ENCODE measurements around the gene MCFD2.
"Not testable (repeated sequence)": the region's sequence is repeated elsewhere in the genome, so short reads cannot be mapped to it uniquely, and the experiment has no call there.

Gene MCFD2

GRCh38 chr2:46909150-46909549 is 6.5 kb downstream of the MCFD2 start:
- Histone ChIP-seq H3K4me3 (ENCODE audit: insufficient read depth in 1 of 2, low read depth in 1 of 2, low read length in 2 of 2) (no peak overlapping the region), H3K27ac (ENCODE audit: low read length, poor library complexity, severe bottlenecking) (peak overlapping the region; percentile 76), H2BK12ac (ENCODE audit: low read length in 2 of 2) (no peak overlapping the region), H2BK5ac (ENCODE audit: low read depth, low read length, poor library complexity, severe bottlenecking) (no peak overlapping the region), H2BK15ac (ENCODE audit: low read depth, poor library complexity, severe bottlenecking) (no peak overlapping the region), H3K9me3 (ENCODE audit: control insufficient read depth, low read length) (no peaks in the 10 kb centered on the region), H3K14ac (ENCODE audit: low read length in 2 of 2) (no peak overlapping the region), H3K18ac (ENCODE audit: low read depth in 1 of 2, low read length in 2 of 2) (no peak overlapping the region), H3K23ac (ENCODE audit: low read length in 2 of 2) (no peak overlapping the region), H3K27me3 (ENCODE audit: control insufficient read depth in 1 of 2, insufficient read depth in 1 of 2, low read length in 2 of 2) (no peaks in the 10 kb centered on the region), H3K4me2 (ENCODE audit: low read length, poor library complexity, severe bottlenecking) (no peak overlapping the region), H3K9ac (ENCODE audit: low read length) (peak overlapping the region; percentile 44), H2BK120ac (ENCODE audit: low read depth, low read length) (no peak overlapping the region), H4K91ac (ENCODE audit: low read length) (no peak overlapping the region), H3K36me3 (ENCODE audit: control insufficient read depth in 1 of 2, insufficient read depth in 2 of 2, low read depth in 1 of 2, low read length in 2 of 2) (peaks cover 42 to 82% of the 10 kb centered on the region in 2 experiments), H2AK5ac (ENCODE audit: low read length, severe bottlenecking) (peak overlapping the region; percentile 81), H3K79me1 (replicated peaks; ENCODE audit: low read length, poor library complexity, severe bottlenecking) (peaks cover 21% of the 10 kb centered on the region), H3K4me1 (ENCODE audit: control insufficient read depth, insufficient read depth, low read depth, low read length) (peaks cover 20% of the 10 kb centered on the region), H2AFZ (ENCODE audit: low read depth, low read length) (no peak overlapping the region), H4K8ac (ENCODE audit: low read length) (no peak overlapping the region), H3K4ac (ENCODE audit: low read depth in 1 of 2, low read length in 2 of 2) (no peak overlapping the region)
- DNase-seq: no peak
- 90% methylated on average over 4 of the region's 4 CpGs for WGBS

DNA sequence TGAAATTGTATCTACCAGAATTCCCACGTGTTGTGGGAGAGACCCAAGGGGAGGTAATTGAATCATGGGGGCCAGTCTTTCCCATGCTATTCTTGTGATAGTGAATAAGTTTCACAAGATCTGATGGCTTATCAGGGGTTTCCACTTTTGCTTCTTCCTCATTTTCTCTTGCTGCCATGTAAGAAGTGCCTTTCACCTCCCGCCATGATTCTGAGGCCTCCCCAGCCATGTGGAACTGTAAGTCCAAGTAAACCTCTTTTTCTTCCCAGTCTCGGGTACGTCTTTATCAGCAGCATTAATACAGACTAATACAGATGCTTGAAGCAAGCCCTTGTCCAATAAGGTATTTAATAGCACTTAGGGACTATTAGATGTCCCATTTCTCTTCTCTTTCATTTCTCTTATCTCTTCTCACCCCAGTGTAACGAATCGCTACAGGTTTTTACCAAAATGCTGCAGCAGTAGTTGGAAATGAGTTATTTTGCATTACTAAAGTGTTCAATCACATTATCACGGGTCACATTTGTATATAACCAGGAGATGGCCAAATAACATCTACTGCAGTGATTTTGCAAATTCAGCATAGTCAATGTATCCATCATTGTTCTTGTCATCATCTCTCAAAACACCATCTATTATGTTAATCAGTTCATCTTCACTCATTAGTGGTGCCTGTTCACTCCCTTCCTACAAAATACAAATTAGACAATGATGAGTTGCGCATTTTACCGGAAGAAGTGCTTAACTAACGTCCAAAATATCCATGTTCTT is 10.5 kb downstream of the MCFD2 start:
- 95% methylated on average over 9 of the region's 10 CpGs for WGBS
- H2BK120ac ChIP-seq (ENCODE audit: low read depth, low read length); H3K4me3 ChIP-seq (ENCODE audit: insufficient read depth in 1 of 2, low read depth in 1 of 2, low read length in 2 of 2); H2BK12ac ChIP-seq (ENCODE audit: low read length in 2 of 2); H4K91ac ChIP-seq (ENCODE audit: low read length); H2BK5ac ChIP-seq (ENCODE audit: low read depth, low read length, poor library complexity, severe bottlenecking); H3K14ac ChIP-seq (ENCODE audit: low read length in 2 of 2); H2AK5ac ChIP-seq (ENCODE audit: low read length, severe bottlenecking); H3K23ac ChIP-seq (ENCODE audit: low read length in 2 of 2); H3K9me3 ChIP-seq (ENCODE audit: control insufficient read depth, low read length); H3K27me3 ChIP-seq (ENCODE audit: control insufficient read depth in 1 of 2, insufficient read depth in 1 of 2, low read length in 2 of 2); H3K27ac ChIP-seq (ENCODE audit: low read length, poor library complexity, severe bottlenecking); H3K4ac ChIP-seq (ENCODE audit: low read depth in 1 of 2, low read length in 2 of 2); H2BK15ac ChIP-seq (ENCODE audit: low read depth, poor library complexity, severe bottlenecking); DNase-seq; H4K8ac ChIP-seq (ENCODE audit: low read length); H3K18ac ChIP-seq (ENCODE audit: low read depth in 1 of 2, low read length in 2 of 2); H2AFZ ChIP-seq (ENCODE audit: low read depth, low read length); H3K9ac ChIP-seq (ENCODE audit: low read length); H3K4me2 ChIP-seq (ENCODE audit: low read length, poor library complexity, severe bottlenecking): not testable (repeated sequence)
- Histone ChIP-seq H3K79me1 (replicated peaks; ENCODE audit: low read length, poor library complexity, severe bottlenecking) (peaks cover 25% of the 10 kb centered on the region), H3K36me3 (ENCODE audit: control insufficient read depth in 1 of 2, insufficient read depth in 2 of 2, low read depth in 1 of 2, low read length in 2 of 2) (peaks cover 40 to 94% of the 10 kb centered on the region in 2 experiments), H3K4me1 (ENCODE audit: control insufficient read depth, insufficient read depth, low read depth, low read length) (peaks cover 12% of the 10 kb centered on the region)

DNA sequence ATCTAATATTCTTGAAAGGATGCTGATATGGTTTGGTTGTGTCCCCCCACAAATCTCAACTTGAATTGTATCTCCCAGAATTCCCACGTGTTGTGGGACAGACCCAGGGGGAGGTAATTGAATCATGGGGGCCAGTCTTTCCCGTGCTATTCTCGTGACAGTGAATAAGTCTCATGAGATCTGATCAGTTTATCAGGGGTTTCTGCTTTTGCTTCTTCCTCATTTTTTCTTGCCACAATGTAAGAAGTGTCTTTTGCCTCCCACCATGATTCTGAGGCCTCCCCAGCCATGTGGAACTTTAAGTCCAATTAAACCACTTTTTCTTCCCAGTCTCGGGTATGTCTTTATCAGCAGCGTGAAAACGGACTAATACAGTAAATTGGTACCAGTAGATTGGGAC is 12.6 kb downstream of the MCFD2 start:
- not testable (repeated sequence) for H2BK5ac ChIP-seq (ENCODE audit: low read depth, low read length, poor library complexity, severe bottlenecking); H2AK5ac ChIP-seq (ENCODE audit: low read length, severe bottlenecking); H3K18ac ChIP-seq (ENCODE audit: low read depth in 1 of 2, low read length in 2 of 2); H4K91ac ChIP-seq (ENCODE audit: low read length); H3K9ac ChIP-seq (ENCODE audit: low read length); H3K4me3 ChIP-seq (ENCODE audit: insufficient read depth in 1 of 2, low read depth in 1 of 2, low read length in 2 of 2); H2AFZ ChIP-seq (ENCODE audit: low read depth, low read length); H3K4me1 ChIP-seq (ENCODE audit: control insufficient read depth, insufficient read depth, low read depth, low read length); H4K8ac ChIP-seq (ENCODE audit: low read length); H2BK15ac ChIP-seq (ENCODE audit: low read depth, poor library complexity, severe bottlenecking); H3K14ac ChIP-seq (ENCODE audit: low read length in 2 of 2); H2BK120ac ChIP-seq (ENCODE audit: low read depth, low read length); H2BK12ac ChIP-seq (ENCODE audit: low read length in 2 of 2); H3K27me3 ChIP-seq (ENCODE audit: control insufficient read depth in 1 of 2, insufficient read depth in 1 of 2, low read length in 2 of 2); H3K27ac ChIP-seq (ENCODE audit: low read length, poor library complexity, severe bottlenecking); DNase-seq; H3K9me3 ChIP-seq (ENCODE audit: control insufficient read depth, low read length); H3K23ac ChIP-seq (ENCODE audit: low read length in 2 of 2); H3K4me2 ChIP-seq (ENCODE audit: low read length, poor library complexity, severe bottlenecking); H3K4ac ChIP-seq (ENCODE audit: low read depth in 1 of 2, low read length in 2 of 2)
- Histone ChIP-seq H3K36me3 (ENCODE audit: control insufficient read depth in 1 of 2, insufficient read depth in 2 of 2, low read depth in 1 of 2, low read length in 2 of 2) (peaks cover 28 to 72% of the 10 kb centered on the region in 2 experiments), H3K79me1 (replicated peaks; ENCODE audit: low read length, poor library complexity, severe bottlenecking) (peaks cover 19% of the 10 kb centered on the region)
- WGBS: over 99% methylated on average over 6 of the region's 6 CpGs

GRCh38 chr2:46902465-46902864 is 13.1 kb downstream of the MCFD2 start:
- H2BK12ac ChIP-seq (ENCODE audit: low read length in 2 of 2): no peak overlapping the region
- H2BK15ac ChIP-seq (ENCODE audit: low read depth, poor library complexity, severe bottlenecking): no peak overlapping the region
- no peak overlapping the region for H3K4me2 ChIP-seq (ENCODE audit: low read length, poor library complexity, severe bottlenecking)
- no peak overlapping the region for H4K8ac ChIP-seq (ENCODE audit: low read length)
- H3K9ac ChIP-seq (ENCODE audit: low read length): peak overlapping the region; percentile 39
- H3K27ac ChIP-seq (ENCODE audit: low read length, poor library complexity, severe bottlenecking): no peak overlapping the region
- H2AFZ ChIP-seq (ENCODE audit: low read depth, low read length): no peak overlapping the region
- no peak overlapping the region for H3K4me3 ChIP-seq (ENCODE audit: insufficient read depth in 1 of 2, low read depth in 1 of 2, low read length in 2 of 2)
- H3K9me3 ChIP-seq (ENCODE audit: control insufficient read depth, low read length): no peaks in the 10 kb centered on the region
- no peaks in the 10 kb centered on the region for H3K27me3 ChIP-seq (ENCODE audit: control insufficient read depth in 1 of 2, insufficient read depth in 1 of 2, low read length in 2 of 2)
- no peak overlapping the region for H2AK5ac ChIP-seq (ENCODE audit: low read length, severe bottlenecking)
- H2BK120ac ChIP-seq (ENCODE audit: low read depth, low read length): no peak overlapping the region
- peaks cover 23 to 67% of the 10 kb centered on the region in 2 experiments for H3K36me3 ChIP-seq (ENCODE audit: control insufficient read depth in 1 of 2, insufficient read depth in 2 of 2, low read depth in 1 of 2, low read length in 2 of 2)
- no peak for DNase-seq
- no peak overlapping the region for H3K4ac ChIP-seq (ENCODE audit: low read depth in 1 of 2, low read length in 2 of 2)
- H3K14ac ChIP-seq (ENCODE audit: low read length in 2 of 2): no peak overlapping the region
- no peak overlapping the region for H3K18ac ChIP-seq (ENCODE audit: low read depth in 1 of 2, low read length in 2 of 2)
- no peak overlapping the region for H4K91ac ChIP-seq (ENCODE audit: low read length)
- H2BK5ac ChIP-seq (ENCODE audit: low read depth, low read length, poor library complexity, severe bottlenecking): no peak overlapping the region
- no peak overlapping the region for H3K23ac ChIP-seq (ENCODE audit: low read length in 2 of 2)
- peaks cover 17% of the 10 kb centered on the region for H3K79me1 ChIP-seq (replicated peaks; ENCODE audit: low read length, poor library complexity, severe bottlenecking)
- no peaks in the 10 kb centered on the region for H3K4me1 ChIP-seq (ENCODE audit: control insufficient read depth, insufficient read depth, low read depth, low read length)

Data from mesenchymal stem cell (in vitro differentiated cells and primary cell).